Stimulated activated CD4-positive, alpha-beta T cell treated with anti-CD3 and anti-CD28 coated beads, Interleukin-12 subunit alpha, Interleukin-12 subunit beta, amount 100 ng/mL, for 24 hours (primary cell): Measurements from ENCODE around the gene DNAJB2.
"Not testable (repeated sequence)": the region's sequence is repeated elsewhere in the genome, so short reads cannot be mapped to it uniquely, and the experiment has no call there.

Experiments
- DNase-seq, 2 experiments: peaks; one replicate each; pipeline ENCODE4 v3.0.0-alpha.2; 2020; ENCODE audit warnings: low read depth in 2 of 2

DNAJB2 gene

GRCh38 chr2:219258942-219259341, 20.2 kb upstream of the DNAJB2 start:
- not testable (repeated sequence) for DNase-seq

DNA sequence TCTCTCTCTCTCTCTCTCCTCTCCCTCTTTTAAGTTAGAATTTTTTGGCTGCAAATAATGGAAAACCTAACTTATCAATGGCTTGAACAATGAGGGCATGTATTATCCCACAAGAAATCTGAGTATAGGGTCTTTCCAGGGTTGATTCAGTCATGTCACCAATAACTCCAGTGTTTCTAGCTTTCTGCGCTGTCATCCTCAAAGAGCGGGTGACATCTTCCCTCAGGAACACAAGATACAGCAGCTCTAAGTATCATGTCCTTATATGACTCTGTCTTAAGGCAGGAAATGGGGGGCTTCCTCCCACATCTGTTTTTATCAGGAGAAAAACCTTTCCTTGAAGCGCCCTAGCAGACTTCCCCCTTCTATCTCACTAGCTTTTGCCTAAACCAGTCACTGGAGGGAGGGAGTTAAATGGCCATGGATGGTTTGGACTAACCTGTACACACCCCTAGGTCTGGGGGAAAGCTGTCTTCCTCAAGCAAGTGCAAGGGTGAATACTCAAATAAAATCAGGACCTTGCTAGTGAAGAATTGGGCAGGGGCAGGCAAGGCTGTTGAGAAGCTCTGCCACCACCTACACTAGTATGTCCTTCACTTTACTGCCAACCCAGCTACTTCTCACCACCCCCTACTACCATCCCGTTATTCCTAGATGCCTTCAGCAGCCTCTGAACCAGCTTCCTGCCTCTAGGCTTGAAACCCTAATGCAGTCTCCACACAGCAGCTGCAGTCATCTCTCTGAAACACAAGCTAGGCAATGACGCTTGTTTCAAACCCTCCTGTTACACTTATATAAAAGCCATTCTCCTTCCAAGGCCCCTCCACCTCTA, 17.9 kb upstream of the DNAJB2 start:
- DNase-seq: no peak

DNA sequence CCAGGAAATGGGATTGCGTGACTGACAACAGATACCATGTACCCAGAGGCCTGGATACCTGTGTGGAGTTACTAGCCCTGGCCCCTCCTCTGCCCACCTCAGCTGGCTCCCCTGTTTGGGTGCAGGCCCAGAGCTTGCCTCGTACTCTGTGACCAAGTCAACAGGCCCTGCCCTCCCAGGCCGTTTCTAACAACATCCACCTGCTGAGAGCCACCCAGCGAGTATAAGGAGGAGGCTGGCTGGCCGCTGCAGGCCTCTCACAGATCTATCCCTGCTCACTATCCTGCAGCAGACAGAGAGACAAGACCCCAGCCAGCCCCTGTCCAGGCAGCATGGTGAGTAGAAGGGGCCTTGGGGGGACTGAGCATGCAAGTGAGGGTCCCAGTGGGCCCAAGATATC, 12.9 kb upstream of the DNAJB2 start:
- no peak for DNase-seq

DNA sequence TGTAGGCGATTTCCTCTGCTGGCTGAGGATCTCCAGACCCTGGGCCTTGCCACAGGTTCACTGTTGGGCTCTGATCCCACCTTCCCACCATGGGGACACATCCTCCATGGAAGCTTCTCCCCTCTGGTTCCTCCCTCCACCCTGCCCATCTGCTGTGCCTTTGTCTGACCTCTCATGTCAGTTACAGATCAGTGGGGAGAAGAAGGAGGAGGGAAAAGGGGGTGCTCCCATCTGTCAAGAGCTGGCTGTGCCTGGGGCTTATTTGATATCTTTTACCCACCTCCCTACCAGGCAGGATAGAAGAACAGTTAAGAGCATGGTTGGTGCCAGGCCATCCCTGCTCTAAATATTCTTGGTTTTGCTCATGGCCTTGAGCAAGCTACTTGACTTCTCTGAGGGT, 12.3 kb upstream of the DNAJB2 start:
- no peak for DNase-seq

GRCh38 chr2:219268294-219268693, 10.9 kb upstream of the DNAJB2 start:
- no peak for DNase-seq

DNA sequence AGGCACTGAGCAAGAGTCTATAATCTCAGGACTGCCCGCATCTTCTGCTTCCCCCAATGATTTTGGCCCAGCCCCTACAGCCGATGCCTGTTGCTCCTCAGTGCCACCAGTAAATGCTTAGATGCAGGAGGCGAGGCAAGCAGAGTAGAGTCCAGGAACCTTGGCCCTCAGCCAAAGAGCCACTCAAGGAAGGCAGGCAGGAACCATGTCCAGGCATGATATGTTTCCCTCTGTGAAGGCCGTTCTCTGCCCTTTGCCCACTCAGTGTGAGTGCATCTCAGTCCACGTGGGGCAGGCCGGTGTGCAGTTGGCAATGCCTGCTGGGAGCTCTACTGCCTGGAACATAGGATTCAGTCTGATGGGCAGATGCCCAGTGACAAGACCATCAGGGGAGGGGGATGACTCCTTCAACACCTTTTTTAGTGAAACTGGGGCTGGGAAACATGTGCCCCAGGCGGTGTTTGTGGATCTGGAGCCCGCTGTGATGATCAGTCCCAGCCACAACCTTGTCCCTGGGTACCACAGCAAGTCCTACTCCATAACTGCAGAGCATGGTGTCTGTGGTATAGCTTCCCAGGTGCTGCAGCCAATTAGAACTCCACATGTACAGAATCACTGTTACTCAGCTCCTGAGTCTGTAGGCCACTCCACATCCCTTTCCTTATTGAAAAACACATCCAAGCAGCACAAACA, 9.7 kb upstream of the DNAJB2 start:
- DNase-seq: no peak

DNA sequence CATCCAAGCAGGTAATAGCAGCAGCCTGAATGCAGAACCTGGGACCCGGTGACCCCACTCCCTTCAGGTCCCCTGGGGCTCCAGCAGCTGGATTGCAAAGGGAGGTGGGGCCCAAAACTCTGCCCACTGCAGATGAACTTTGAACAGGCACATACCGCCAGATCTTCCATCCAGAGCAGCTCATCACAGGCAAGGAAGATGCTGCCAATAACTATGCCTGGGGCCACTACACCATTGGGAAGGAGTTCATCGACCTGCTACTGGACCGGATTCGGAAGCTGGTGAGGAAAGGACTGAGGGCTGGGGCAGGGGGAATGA, 9.2 kb upstream of the DNAJB2 start:
- no peak for DNase-seq

GRCh38 chr2:219271021-219271420, 8.1 kb upstream of the DNAJB2 start:
- no peak for DNase-seq

DNA sequence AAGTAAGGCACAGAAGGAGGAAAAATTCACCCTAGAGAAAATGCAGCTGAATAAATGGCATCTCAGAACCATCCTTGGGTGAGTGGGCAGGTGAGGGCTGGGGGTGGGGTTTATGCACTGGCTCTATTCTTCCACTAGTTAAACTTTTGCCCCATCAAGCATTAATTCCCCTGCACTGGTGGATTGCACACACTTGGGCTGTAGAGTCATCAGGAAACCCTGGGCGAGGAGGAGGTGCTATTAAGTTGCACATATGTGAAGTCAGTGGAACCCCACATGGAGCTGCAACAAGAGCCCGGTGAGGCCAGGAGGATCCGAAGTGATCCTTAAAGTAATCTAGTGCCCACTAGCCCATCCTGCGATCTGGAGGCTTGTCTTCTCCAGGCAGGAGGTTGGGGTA, 6.8 kb upstream of the DNAJB2 start:
- no peak for DNase-seq

- no peak for DNase-seq
These were observed 6.2 kb upstream of the DNAJB2 start for GRCh38 chr2:219272995-219273394.

GRCh38 chr2:219273937-219274336, 5.2 kb upstream of the DNAJB2 start:
- no peak for DNase-seq

DNA sequence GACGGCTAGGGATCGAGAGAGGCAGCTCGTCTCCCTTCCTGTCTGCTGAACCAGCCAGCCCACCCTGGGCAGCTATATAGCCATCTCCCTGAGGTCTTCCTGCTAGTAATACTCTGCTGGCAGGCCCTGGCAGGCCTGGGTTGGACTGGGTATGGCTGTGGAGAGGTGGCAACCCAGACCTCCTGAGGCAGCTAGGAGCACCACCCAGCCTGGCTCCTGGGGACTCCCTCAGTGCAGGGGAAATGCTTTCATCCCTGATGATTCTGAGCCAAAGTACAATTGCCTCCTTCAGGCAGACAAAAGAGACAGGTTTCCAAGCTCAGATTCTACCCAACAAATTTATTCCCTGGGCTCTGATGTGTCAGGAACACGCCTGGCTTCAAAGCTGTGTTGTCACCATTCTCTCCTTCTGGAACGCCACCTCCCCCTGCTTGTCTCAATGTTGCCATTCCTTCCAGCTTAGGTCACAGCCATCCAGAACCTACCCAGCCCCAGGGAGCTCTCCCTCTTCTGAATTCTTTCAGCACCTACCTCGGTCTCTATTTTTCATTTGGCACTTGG, 4.7 kb upstream of the DNAJB2 start:
- DNase-seq: no peak

GRCh38 chr2:219277703-219278654, 1.2 kb upstream of the DNAJB2 start:
- peak; percentile 67 to 69 for DNase-seq

DNA sequence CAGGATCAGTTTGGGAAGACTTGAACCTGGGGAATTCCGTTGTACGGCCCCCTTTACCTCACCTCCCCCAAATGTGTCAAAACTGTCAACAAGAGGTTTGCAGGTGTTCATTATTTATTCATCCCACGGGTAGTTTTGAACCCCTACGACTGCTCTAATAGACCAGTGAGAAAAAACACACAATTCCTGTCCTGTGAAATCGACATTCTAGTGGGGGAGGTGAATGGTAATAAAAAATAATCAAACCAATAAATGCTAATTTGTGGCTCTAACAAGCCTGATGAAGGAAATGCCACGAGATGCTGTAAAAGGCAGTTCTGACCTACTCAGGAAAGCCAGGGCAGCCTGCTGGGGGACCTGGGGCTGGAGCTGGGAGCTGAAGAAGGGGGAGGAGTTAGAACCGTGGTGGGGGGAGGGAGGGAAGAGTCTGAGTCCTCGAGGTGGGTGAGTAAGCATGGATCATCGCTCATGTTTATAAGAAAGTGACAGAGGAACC, 463 bp upstream of the DNAJB2 start:
- no peak for DNase-seq

GRCh38 chr2:219279916-219280516, 850 bp downstream of the DNAJB2 start:
- DNase-seq: no peak

- no peak for DNase-seq
These were observed 1.5 kb downstream of the DNAJB2 start for GRCh38 chr2:219280651-219281050.

DNA sequence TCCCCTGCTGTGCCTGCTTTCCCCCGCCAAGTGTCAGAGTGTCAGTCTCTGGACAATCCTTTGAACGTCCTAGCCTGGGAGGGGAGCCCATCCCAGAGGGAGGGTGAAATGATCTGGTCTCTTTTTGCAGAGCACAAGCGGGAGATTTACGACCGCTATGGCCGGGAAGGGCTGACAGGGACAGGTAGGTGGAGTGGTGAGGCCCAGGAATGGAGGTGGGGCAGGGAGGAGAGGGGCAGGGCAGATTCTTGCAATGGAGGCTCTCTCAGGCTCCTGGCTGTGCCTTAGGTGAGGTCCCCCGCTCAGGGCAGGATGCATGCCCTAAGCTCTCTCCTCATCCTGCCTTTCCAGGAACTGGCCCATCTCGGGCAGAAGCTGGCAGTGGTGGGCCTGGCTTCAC, 2.4 kb downstream of the DNAJB2 start:
- DNase-seq: no peak

- DNase-seq: no peak
These were observed 3.2 kb downstream of the DNAJB2 start for GRCh38 chr2:219282375-219282774.

- no peak for DNase-seq
These were observed 3.9 kb downstream of the DNAJB2 start for GRCh38 chr2:219282943-219283581.

DNA sequence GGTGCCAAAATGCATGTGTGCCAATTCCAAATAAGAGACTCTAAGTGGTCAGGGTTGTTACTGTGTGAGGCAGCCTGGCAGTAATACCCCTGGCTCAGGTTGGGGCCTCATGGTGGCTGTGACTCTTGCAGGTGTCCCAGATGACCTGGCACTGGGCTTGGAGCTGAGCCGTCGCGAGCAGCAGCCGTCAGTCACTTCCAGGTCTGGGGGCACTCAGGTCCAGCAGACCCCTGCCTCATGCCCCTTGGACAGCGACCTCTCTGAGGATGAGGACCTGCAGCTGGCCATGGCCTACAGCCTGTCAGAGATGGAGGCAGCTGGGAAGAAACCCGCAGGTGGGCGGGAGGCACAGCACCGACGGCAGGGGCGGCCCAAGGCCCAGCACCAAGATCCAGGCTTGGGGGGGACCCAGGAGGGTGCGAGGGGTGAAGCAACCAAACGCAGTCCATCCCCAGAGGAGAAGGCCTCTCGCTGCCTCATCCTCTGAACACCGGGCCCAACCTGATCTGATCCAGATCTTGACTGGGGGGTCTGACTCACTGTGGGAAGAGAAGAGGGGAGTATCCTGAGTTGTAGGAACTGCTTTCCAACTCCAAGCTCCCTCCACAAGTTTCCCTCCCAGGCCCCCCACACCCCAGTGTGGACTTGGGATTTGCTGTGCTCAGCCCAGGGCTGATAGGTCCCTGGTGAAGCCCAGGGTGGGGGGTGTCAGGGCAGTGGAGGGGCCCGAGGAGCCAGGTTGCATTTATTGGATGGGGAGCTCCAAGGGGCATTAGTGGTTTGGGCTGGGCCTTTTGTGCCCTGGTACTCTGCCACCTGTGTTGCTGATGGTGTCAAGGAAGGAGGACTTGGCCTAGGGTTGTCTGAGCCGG, 5.6 kb downstream of the DNAJB2 start:
- DNase-seq: no peak
